Measurements from ENCODE around the gene MOV10L1. TPM values are rescaled to one million over a fixed set of nuclear protein-coding genes. Genes with fewer than 3 reads are reported as not detected.

The MOV10L1 gene
- total RNA-seq, result 0.26 TPM

GRCh38 chr22:50089682-50090411, at the start of gene MOV10L1:
Gene MOV10L1 (plus strand): TSS chr22:50090006. CDS start chr22:50090089, 83 bp downstream.
- no peak for DNase-seq (ENCODE audit: low spot score)

GRCh38 chr22:50040717-50041116, 49.1 kb upstream of the MOV10L1 start:
- DNase-seq (ENCODE audit: low spot score), result no peak

- no peak for DNase-seq (ENCODE audit: low spot score)
Observed at GRCh38 chr22:50041361-50042065, 48.3 kb upstream of the MOV10L1 start.

GRCh38 chr22:50044485-50045118, 45.2 kb upstream of the MOV10L1 start:
- DNase-seq (ENCODE audit: low spot score), result no peak

GRCh38 chr22:50045211-50046018, 44.4 kb upstream of the MOV10L1 start:
- DNase-seq (ENCODE audit: low spot score), result no peak

GRCh38 chr22:50046019-50046415, 43.8 kb upstream of the MOV10L1 start:
- DNase-seq (ENCODE audit: low spot score), result no peak

- DNase-seq (ENCODE audit: low spot score), result no peak
Observed at GRCh38 chr22:50046481-50047245, 43.1 kb upstream of the MOV10L1 start.

- no peak for DNase-seq (ENCODE audit: low spot score)
Observed at GRCh38 chr22:50047346-50047745, 42.5 kb upstream of the MOV10L1 start.

GRCh38 chr22:50048061-50048765, 41.6 kb upstream of the MOV10L1 start:
- DNase-seq (ENCODE audit: low spot score), result no peak

GRCh38 chr22:50048836-50049235, 41.0 kb upstream of the MOV10L1 start:
- DNase-seq (ENCODE audit: low spot score), result no peak

GRCh38 chr22:50049299-50050195, 40.3 kb upstream of the MOV10L1 start:
- DNase-seq (ENCODE audit: low spot score), result no peak

GRCh38 chr22:50051930-50052329, 37.9 kb upstream of the MOV10L1 start:
- DNase-seq (ENCODE audit: low spot score), result no peak

GRCh38 chr22:50053861-50054260, 35.9 kb upstream of the MOV10L1 start:
- no peak for DNase-seq (ENCODE audit: low spot score)

GRCh38 chr22:50056214-50056972, 33.4 kb upstream of the MOV10L1 start:
- no peak for DNase-seq (ENCODE audit: low spot score)

- no peak for DNase-seq (ENCODE audit: low spot score)
Observed at GRCh38 chr22:50057278-50058060, 32.3 kb upstream of the MOV10L1 start.

- DNase-seq (ENCODE audit: low spot score), result no peak
Observed at GRCh38 chr22:50058061-50058905, 31.5 kb upstream of the MOV10L1 start, which contains the start of gene TTLL8. Gene TTLL8 (minus strand): TSS chr22:50058298.

Data from ureter (tissue), 1 donor.